Measurements from ENCODE around the gene ITGAE.
"Not testable (repeated sequence)": the region's sequence is repeated elsewhere in the genome, so short reads cannot be mapped to it uniquely, and the experiment has no call there.

ITGAE gene

GRCh38 chr17:3755335-3756030 is 45.5 kb downstream of the ITGAE start:
- DNase-seq = no peak

GRCh38 chr17:3754458-3755334 is 46.3 kb downstream of the ITGAE start:
- peak; percentile 72 for DNase-seq

- DNase-seq = no peak
These were observed 46.9 kb downstream of the ITGAE start for GRCh38 chr17:3754066-3754457.

- DNase-seq = no peak
These were observed 47.4 kb downstream of the ITGAE start for GRCh38 chr17:3753624-3754023.

- no peak for DNase-seq
These were observed 49.2 kb downstream of the ITGAE start for GRCh38 chr17:3751836-3752235.

- DNase-seq = peak; percentile 19
These were observed 50.1 kb downstream of the ITGAE start for GRCh38 chr17:3750926-3751325.

- DNase-seq = no peak
These were observed 50.7 kb downstream of the ITGAE start for GRCh38 chr17:3750296-3750695.

- no peak for DNase-seq
These were observed 52.4 kb downstream of the ITGAE start for GRCh38 chr17:3748576-3748975.

- no peak for DNase-seq
These were observed 53.2 kb downstream of the ITGAE start for GRCh38 chr17:3747805-3748204.

- DNase-seq = no peak
These were observed 55.9 kb downstream of the ITGAE start for GRCh38 chr17:3745071-3745470.

- DNase-seq = no peak
These were observed 57.0 kb downstream of the ITGAE start for GRCh38 chr17:3744014-3744413.

- DNase-seq = no peak
These were observed 60.3 kb downstream of the ITGAE start for GRCh38 chr17:3740611-3741073.

GRCh38 chr17:3739422-3740124 is 61.4 kb downstream of the ITGAE start:
- DNase-seq = no peak

GRCh38 chr17:3738562-3739295 is 62.3 kb downstream of the ITGAE start:
- peak; percentile 78 for DNase-seq

- no peak for DNase-seq
These were observed 65.5 kb downstream of the ITGAE start for GRCh38 chr17:3735515-3735914.

- not testable (repeated sequence) for DNase-seq
These were observed 66.1 kb downstream of the ITGAE start for GRCh38 chr17:3734911-3735276.

- DNase-seq = no peak
These were observed 68.8 kb downstream of the ITGAE start for GRCh38 chr17:3732210-3732621.

- no peak for DNase-seq
These were observed 70.0 kb downstream of the ITGAE start for GRCh38 chr17:3730881-3731429.

- DNase-seq = no peak
These were observed 71.1 kb downstream of the ITGAE start for GRCh38 chr17:3729881-3730280.

- DNase-seq = not testable (repeated sequence)
These were observed 72.9 kb downstream of the ITGAE start for GRCh38 chr17:3728099-3728498.

- no peak for DNase-seq
These were observed 73.9 kb downstream of the ITGAE start for GRCh38 chr17:3727041-3727440.

- no peak for DNase-seq
These were observed 76.5 kb downstream of the ITGAE start for GRCh38 chr17:3724378-3725077.
